PC-9 (cell line): ENCODE results near the gene RGS9. TPM values are rescaled to one million over a fixed set of nuclear protein-coding genes. Genes with fewer than 3 reads are reported as not detected.

Experiments
- BruUV-seq: library from RNA; stranded (reverse); fragments of 400-500 nt; replicated peaks from 2 replicates; lab custom pipeline; 2021; lab: Mats Ljungman, UMichigan
- CTCF ChIA-PET: fragments of 300-600 bp; sonication (Branson Sonifier 250); formaldehyde crosslinking; loops from one replicate; lab custom pipeline; 2022; ENCODE audit warnings: antibody characterized with exemption; lab: Charles Lee
- POLR2A ChIA-PET: fragments of 300-600 bp; sonication (Branson Sonifier 250); formaldehyde crosslinking; loops from one replicate; lab custom pipeline; 2022; ENCODE audit warnings: antibody characterized with exemption; ENCODE audit not compliant: unreplicated experiment; lab: Charles Lee
- DNase-seq, 2 experiments: peaks; one replicate each; pipeline versions ENCODE4 v3.0.0 to v3.0.0-alpha.2; 2015 to 2022; ENCODE audit warnings: mixed read lengths in 1 of 2
- H2AFZ ChIP-seq: fragments of 200-600 bp; sonication (generic); 2 replicates; pipeline ENCODE4 v1.8.1; 2017; ENCODE audit warnings: antibody characterized with exemption
- H3F3A ChIP-seq: fragments of 200-600 bp; sonication (generic); 2 replicates; pipeline ENCODE4 v1.8.1; 2017; ENCODE audit warnings: antibody characterized with exemption, mild to moderate bottlenecking, low read depth; ENCODE audit not compliant: insufficient read depth
- H3K27ac ChIP-seq: fragments of 200-600 bp; sonication (generic); 2 replicates; pipeline ENCODE4 v1.6.1; 2016; ENCODE audit warnings: mixed run types
- H3K27me3 ChIP-seq: fragments of 200-600 bp; sonication (generic); 2 replicates; pipeline ENCODE4 v1.6.1; 2016; ENCODE audit warnings: low read depth, mixed run types; ENCODE audit not compliant: insufficient read depth
- H3K36me3 ChIP-seq: fragments of 200-600 bp; sonication (generic); 2 replicates; pipeline ENCODE4 v1.6.1; 2016; ENCODE audit warnings: low read depth, mixed run types
- H3K4me1 ChIP-seq: fragments of 200-600 bp; sonication (generic); replicated peaks from 2 replicates; pipeline ENCODE4 v1.6.1; 2016; ENCODE audit warnings: mixed run types; ENCODE audit not compliant: insufficient read depth
- H3K4me2 ChIP-seq: fragments of 200-600 bp; sonication (generic); 2 replicates; pipeline ENCODE4 v1.6.1; 2017; ENCODE audit warnings: mixed run types
- H3K4me3 ChIP-seq: fragments of 200-600 bp; sonication (generic); 2 replicates; pipeline ENCODE4 v1.6.1; 2016; ENCODE audit warnings: mixed run types
- H3K79me2 ChIP-seq: fragments of 200-600 bp; sonication (generic); 2 replicates; pipeline ENCODE4 v1.6.1; 2017; ENCODE audit warnings: low read depth, mixed run types
- H3K9me2 ChIP-seq: fragments of 200-600 bp; sonication (generic); 2 replicates; pipeline ENCODE4 v1.8.1; 2017; ENCODE audit warnings: mild to moderate bottlenecking; ENCODE audit not compliant: insufficient read depth
- H3K9me3 ChIP-seq: fragments of 200-600 bp; sonication (generic); 2 replicates; pipeline ENCODE4 v1.8.1; 2016; ENCODE audit warnings: low read depth; ENCODE audit not compliant: insufficient read depth
- H4K20me1 ChIP-seq: fragments of 200-600 bp; sonication (generic); 2 replicates; pipeline ENCODE4 v1.8.1; 2017; ENCODE audit not compliant: insufficient read depth
- EZH2 ChIP-seq: fragments of 200-600 bp; sonication (generic); IDR thresholded peaks from 2 replicates; pipeline ENCODE4 v1.8.0; 2017; ENCODE audit warnings: antibody characterized with exemption, low read depth
- intact Hi-C: fragments of 100-400 bp; cut with micrococcal nuclease; formaldehyde crosslinking; loops from one replicate; pipeline ENCODE4 v1.10.0; 2022; ENCODE audit not compliant: unreplicated experiment
- total RNA-seq: library from RNA; stranded (reverse); gene quantifications from 2 replicates; pipeline ENCODE4 v1.2.3, GENCODE V29; 2021
- TF ChIP-seq, protein P1 (sequence below): fragments of 200-600 bp; sonication (generic); conservative IDR thresholded peaks from 2 replicates; pipeline ENCODE4 v1.6.1; 2017; ENCODE audit warnings: mixed run types, antibody characterized with exemption, mild to moderate bottlenecking, moderate library complexity

The RGS9 gene
- total RNA-seq, 1 experiment from 2014 or later = 6.1 TPM

DNA sequence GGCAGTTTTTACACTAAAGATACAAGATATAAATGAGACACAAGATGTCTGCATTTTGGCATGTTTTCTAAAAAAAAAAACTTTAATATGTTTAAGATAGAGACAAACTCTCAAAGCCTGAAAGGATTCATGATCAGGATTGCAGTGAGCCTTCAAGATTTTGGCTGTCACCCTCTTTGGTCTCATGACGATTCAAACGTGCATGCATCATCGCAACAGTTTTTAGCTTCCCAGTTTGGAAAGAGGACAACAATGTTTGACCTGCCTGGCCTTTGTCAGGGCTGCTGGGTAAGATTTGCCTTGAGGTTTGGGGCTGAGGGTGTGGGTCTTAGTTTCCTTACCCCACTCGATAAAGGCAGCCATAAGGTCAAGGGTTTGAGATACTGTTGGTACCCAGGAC lies 134.1 kb downstream of the RGS9 start:
- H3F3A ChIP-seq = no peaks in the 10 kb centered on the region
- no TSS peak for BruUV-seq
- no peaks in the 10 kb centered on the region for H3K79me2 ChIP-seq
- POLR2A ChIA-PET = no interaction called here
- H3K4me2 ChIP-seq = no peak overlapping the region
- intact Hi-C loops = no loop called here
- H3K27me3 ChIP-seq = no peaks in the 10 kb centered on the region
- no peaks in the 10 kb centered on the region for H4K20me1 ChIP-seq
- no peaks in the 10 kb centered on the region for H3K36me3 ChIP-seq
- no peaks in the 10 kb centered on the region for H3K4me1 ChIP-seq
- H3K9me3 ChIP-seq = no peaks in the 10 kb centered on the region
- TF ChIP-seq, protein P1, sequence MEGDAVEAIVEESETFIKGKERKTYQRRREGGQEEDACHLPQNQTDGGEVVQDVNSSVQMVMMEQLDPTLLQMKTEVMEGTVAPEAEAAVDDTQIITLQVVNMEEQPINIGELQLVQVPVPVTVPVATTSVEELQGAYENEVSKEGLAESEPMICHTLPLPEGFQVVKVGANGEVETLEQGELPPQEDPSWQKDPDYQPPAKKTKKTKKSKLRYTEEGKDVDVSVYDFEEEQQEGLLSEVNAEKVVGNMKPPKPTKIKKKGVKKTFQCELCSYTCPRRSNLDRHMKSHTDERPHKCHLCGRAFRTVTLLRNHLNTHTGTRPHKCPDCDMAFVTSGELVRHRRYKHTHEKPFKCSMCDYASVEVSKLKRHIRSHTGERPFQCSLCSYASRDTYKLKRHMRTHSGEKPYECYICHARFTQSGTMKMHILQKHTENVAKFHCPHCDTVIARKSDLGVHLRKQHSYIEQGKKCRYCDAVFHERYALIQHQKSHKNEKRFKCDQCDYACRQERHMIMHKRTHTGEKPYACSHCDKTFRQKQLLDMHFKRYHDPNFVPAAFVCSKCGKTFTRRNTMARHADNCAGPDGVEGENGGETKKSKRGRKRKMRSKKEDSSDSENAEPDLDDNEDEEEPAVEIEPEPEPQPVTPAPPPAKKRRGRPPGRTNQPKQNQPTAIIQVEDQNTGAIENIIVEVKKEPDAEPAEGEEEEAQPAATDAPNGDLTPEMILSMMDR = no peak
- TF ChIP-seq EZH2 = no peak
- CTCF ChIA-PET = interaction anchor here (0.7 kb wide), 1 partner anchor 40 kb away, joined by 3 read pairs; no protein-coding TSS in a partner anchor
- no peak for DNase-seq
- H3K4me3 ChIP-seq = no peak overlapping the region
- H3K9me2 ChIP-seq = no peaks in the 10 kb centered on the region
- H2AFZ ChIP-seq = no peak overlapping the region
- H3K27ac ChIP-seq = no peak overlapping the region

Other genes starting within 250 kb of the RGS9 start
- gene LRRC37A3, start 217.9 kb upstream of the RGS9 start, total RNA-seq = 9.8 and 13.7 TPM in 2 replicates
- gene GNA13, start 80.6 kb upstream of the RGS9 start, total RNA-seq = 26.2 and 29.7 TPM in 2 replicates